GM19452 (cell line): ENCODE data around the gene GGCX.
"Not testable (repeated sequence)": the region's sequence is repeated elsewhere in the genome, so short reads cannot be mapped to it uniquely, and the experiment has no call there.

ENCODE experiments used
- ATAC-seq: cut with Tn5 transposase; IDR thresholded peaks from one replicate; pipeline ENCODE4 v1.9.1; 2021; ENCODE audit not compliant: unreplicated experiment

Gene GGCX

DNA sequence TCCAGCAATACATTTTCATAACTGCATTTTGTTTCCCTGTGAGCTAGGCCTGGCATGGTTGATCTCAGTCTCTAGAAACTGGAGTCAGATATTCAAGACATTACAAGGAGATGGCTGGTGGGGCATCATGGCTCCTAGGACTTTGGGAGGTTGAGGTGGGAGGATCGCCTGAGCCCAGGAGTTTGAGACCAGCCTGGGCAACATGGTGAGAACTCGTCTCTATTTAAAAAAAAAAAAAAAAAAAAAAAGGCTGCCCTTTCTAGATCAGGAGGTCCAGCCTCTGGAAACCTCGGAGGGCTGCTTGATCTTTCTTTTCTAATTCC, 15.7 kb upstream of the GGCX start:
- no peak for ATAC-seq

DNA sequence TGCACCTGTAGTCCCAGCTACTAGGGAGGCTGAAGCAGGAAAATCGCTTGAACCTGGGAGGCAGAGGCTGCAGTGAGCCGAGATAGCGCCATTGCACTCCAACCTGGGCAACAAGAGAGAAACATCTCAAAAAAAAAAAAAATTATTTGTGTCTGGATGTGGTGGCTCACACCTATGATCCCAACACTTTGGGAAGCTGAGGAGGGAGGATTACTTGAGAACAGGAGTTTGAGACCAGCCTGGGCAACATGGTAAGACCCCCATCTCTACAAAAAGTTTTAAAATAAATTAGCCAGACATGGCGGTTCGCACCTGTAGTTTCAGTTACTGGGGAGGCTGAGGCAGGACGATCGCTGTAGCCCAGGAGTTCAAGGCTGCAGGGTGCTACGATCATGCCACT, 14.4 kb upstream of the GGCX start:
- no peak for ATAC-seq

DNA sequence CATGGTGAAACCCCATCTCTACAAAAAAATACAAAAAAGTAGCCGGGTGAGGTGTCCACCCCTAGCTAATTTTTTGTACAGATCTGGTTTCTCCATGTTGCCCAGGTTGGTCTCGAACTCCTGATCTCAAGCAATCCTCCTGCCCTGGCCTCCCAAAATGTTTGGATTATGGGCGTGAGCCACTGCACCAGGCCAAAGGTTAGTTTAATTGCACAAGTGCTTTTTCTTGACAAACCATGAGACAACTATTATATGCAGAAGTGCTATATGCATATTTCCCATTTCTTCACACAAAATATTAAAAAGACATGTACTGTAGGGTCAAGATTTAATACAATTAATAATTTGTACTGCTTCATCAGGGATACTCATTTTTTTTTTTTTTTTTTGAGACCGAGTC, 5.0 kb upstream of the GGCX start:
- no peak for ATAC-seq

DNA sequence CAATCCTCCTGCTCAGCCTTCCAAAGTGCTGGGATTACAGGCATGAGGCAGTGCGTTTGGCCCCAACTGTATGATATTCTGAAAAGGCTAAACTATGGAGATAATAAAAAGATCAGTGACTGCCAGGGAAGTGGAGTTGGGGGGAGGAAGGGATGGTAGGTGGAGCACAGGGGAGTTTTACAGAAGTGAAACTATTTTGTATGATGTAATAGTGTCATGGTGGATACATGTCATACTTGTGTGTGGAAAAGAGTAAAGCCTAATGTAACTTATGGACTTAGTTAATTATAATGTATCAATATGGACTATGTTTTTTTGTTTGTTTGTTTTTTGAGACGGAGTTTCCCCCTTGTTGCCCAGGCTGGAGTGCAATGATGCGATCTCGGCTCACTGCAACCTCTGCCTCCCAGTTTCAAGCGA, 2.9 kb upstream of the GGCX start:
- ATAC-seq = no peak

DNA sequence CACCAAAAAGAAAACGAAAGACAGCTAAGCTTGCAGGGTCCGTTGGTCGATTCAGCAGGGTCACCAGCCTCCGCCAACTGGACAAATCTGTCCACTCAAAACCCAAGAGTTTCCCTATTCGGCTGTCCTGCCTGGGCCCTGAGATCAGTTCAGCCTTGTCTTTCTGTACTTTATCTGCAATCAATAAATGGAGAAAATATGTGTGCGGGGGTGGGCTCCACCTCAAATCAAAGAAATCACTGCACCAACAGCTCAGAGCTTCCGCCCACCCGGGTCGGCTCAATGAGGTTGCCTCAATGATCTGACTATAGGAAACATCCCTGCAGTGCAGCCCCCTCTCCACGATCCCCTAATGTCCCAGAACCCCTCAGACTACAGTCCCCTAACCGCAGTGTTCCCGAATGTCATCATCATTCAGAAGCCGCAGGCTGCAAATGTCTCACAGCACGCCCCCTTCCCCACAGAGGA, 447 bp downstream of the GGCX start:
- no peak for ATAC-seq

DNA sequence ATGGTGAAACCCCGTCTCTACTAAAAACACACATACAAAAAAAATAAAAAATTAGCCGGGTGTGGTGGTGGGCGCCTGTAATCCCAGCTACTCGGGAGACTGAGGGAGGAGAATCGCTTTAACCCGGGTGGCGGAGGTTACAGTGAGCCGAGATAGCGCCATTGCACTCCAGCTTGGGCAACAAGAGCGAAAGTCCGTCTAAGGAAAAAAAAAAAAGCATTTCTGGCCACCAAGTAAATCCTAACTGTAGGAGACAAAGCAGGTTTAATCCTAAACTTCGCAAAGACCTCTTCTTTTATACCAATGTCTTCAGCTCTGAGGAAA, 928 bp downstream of the GGCX start:
- not testable (repeated sequence) for ATAC-seq

DNA sequence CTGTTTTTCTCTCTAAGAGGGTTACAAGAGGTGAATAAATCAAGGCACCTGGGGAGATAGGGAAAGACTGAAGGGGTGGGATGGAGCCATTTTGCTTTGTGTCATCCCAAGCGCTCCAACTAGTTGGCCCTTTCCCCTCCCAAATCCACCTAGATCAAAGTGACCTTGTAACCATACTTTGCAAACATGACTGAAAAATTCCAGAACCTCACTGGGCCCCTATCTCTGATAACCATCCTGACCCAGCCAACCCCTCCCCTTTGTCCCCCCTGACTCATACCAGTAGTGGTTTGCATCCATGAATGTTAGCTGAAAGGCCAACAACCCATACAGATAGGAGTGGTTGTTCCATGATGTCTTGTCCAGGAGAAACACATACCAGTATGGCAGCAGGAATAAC, 3.1 kb downstream of the GGCX start:
- no peak for ATAC-seq

DNA sequence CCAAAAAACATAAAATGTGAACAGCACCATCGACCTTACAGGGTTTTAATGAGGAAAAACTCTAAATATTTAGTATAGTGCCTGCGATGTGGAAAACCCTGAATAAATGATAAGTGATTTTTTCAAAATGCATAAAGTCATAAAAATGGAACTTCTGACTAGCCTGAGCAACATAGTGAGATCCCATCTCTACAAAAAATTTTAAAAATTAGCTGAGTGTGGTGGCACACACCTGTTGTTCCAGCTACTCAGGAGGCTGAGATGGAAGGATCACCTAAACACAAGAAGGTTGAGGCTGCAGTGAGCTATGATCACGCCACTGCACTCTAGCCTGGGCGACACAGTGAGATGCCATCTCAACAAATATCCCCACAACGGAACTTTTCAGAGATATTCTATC, 4.2 kb downstream of the GGCX start:
- ATAC-seq = no peak

DNA sequence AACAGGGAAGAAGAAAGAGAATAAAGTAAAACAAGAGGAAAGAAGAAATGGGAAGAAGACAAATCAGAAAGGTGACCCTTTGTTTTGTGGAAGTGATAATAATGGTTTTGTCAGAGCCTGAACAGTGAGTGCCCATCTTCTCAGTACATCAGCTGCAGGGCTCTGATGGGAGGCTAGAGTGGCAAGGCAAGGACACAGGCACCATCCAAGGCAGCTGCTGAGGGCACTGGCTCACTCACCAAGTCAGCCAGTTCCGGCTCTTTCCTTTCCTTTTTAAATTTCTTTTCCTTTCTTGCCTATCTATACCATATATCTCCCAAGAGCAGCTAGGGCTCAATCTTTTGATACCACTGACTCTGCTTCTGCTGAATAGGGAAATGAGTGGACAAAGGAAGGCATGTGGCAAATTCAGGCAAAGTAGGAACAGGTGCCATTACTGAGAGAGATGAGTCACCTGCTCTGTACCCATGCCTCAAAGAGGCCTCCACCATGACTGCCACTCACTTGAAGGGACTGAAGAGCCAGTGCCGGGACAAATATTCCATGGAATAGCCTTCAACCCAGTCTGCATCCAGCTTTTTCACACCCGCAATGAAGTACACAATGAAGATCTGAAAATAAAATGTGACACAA, 6.2 kb downstream of the GGCX start:
- no peak for ATAC-seq

DNA sequence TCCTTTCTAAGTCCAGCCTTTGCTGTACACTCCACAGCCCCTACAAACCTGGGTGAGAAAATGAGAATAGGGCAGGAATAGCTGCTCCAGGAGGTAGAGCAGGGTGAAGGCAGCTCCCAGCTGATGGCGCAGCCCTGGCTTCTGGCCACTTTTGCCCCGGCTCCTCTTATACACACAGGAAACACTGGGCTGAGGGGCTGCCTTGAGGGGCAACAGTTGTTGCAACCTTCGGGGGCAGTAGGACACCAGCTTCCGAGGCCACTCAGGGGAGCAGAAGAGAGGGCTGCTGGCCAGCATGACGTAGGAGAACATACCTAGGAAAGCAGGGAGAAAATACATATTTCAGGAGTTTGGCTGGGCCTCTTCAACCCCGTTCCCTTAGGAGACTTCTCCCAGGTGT, 8.1 kb downstream of the GGCX start:
- no peak for ATAC-seq

DNA sequence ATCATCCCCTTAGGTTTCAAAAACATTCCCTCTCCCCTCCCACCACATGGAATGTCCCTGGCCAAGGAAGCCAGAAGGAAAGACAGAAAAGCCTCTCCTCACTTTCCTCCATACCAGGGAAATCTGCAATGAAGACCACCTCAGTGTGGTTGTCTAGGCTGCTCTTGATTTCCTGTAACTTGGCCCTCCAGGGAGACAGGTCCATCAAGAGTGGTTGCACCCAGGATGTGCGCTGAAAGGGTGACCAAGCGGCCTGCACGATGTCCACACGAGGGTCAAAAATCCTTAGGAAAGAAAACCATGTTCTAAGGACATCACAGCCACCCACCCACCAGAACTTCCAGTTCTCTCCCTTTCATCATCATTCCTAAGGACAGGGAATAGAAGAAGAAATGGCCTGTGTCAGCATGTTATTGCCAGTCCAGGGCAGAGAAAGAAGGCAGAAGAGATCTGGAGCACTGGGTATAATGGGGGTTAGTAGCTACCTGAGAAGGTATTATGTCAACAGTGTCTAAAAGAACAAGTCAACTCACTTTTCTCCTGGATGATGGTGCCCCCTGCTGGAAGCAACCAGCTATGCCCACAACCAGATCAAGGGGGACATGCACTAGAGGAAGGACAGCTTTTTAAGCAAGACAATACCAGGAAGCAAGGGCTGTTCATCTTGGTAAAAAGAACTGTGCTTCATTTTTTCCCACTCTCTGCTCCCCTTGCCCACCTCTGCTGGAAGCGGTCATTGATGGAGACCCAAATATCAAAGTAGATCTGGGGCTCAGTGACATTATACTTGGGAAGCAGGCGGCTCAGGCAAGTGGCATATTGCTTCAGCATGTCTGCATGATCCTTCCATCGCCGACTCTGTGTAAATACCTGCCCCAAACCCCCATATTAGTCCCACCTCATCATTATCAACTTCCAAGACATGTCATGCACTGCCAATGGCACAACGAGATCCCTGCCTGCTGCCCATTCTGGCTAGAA, 9.3 kb downstream of the GGCX start:
- ATAC-seq = no peak

DNA sequence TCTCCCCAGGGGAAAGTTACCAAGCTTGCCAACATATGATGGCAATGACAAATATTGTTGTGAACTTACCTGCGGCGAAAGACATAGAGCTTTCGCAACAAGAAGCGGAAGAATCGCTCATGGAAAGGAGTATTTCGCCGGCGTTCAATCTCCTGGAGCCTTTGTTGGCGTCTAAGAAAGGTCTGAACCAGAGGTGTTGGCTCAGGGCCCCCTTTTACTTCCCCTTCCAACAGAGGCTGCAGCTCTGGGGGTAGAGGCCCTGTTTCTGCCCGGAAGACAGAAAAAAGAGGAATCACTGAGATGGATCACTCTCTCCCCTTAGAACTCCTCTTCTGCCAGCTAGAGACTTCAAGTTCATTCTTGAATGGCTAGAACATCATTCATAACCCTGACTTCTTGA, 10.8 kb downstream of the GGCX start:
- no peak for ATAC-seq

DNA sequence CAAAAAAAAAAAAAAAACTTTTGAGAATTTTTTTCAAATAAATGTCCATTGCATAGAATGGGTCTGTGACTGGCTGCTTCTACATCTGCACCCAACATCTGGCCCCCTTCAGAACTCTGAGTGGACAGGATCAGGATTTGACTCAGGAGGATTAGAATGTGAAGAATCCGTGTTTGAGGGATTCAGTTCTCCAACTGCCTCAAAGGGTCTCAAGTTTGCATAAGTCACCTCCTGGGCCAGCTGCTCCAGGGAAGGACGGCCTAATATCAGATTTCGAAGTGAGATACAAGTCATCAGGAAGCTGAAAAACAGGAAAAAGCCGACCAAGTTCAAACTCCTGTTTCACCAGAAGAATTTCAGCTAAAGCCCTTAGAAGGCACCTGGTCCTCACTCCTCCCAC, 11.5 kb downstream of the GGCX start:
- ATAC-seq = no peak

DNA sequence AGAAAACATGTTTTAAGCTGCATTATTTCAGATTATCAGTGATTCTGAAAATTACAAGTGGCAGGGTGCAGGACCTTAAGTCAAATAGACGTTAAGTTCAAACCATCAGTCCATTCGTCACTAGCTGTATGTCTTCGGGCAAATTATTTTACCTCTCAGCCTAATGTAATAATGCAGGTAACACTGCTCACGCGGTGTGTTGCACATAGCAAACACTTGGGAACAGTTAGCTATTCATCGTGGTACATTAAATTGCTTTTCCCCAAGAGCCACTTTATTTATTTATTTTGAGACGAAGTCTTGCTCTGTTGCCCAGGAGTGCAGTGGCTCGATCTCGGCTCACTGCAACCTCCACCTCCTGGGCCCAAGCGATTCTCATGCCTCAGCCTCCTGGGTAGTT, 12.2 kb downstream of the GGCX start:
- no peak for ATAC-seq

DNA sequence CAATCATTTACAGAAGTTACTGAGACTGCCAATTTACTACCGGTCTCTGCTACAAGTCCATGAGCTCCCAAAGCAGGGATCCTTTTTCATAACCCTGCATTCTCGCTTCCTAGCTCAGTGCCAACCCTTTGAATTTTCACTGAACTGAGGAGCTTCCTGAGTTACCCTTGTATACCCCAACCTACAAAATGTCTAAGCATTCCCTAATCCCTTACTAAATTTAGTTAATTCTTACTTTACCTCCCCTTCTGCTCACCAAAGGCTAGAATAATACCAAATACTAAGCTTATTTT, 12.7 kb downstream of the GGCX start:
- ATAC-seq = no peak

DNA sequence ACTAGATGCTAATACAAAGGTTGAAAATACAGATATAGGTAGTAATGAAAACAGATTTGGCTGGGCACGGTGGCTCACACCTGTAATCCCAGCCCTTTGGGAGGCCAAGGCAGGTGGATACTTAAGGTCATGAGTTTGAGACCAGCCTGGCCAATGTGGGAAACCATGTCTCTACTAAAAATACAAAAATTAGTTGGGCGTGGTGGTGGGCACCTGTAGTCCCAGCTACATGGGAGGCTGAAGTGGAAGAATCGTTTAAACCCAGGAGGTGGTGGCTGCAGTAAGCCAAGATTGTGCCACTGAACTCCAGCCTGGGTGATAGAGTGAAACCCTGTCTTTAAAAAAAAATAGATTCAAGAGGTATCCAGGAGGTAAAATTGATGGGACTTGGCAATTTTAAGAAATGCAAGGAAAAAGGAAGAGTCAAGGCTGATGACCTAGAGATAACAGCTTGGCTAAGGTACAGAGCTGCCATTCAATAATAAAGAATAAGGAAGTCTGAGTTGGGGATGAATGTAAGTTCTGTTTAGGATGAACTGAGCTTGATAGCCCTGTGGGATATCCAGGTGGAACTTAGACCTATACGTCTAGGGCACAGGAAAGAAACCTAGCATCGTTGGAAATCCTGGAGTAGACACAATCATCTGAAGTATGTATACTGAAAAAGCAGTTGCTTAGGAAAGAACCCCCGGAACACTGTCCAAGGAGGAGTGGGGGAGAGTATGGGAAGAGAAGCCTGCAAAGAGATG, 13.3 kb downstream of the GGCX start:
- no peak for ATAC-seq

DNA sequence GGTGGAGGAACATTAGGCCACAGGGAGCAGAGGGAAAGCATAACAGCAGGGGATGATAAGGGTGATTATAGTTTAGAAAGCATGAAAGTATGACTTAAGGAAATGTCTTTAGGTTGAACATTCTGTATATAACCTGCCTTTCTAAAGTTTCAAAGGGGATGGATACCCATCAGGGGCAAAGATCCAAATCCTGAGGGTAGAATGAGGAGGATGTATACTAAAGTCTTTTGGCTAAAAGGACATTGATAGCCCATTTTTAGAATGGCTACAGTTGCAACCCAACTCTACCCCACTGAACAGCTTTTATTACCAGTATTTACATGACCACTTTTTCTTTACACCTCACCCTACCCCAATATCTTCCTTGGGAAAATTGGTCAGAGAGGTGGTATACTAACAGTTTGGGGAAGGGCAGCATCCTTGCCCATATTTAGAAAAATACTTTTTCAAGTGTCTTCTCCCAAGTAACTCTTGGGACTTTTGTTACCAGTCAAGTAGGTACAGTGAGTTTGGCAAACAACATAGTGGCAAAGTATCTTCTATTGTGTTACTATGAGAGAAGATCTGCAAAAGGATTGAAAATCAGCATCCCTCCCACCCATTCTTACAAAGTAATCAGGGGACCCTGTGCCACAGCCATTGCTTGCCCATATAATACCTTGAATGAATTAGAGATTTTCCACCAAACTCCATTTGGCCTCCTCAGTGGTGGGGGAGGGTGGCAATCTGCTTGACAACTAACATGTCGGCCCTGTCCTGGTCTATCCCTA, 14.0 kb downstream of the GGCX start:
- no peak for ATAC-seq

DNA sequence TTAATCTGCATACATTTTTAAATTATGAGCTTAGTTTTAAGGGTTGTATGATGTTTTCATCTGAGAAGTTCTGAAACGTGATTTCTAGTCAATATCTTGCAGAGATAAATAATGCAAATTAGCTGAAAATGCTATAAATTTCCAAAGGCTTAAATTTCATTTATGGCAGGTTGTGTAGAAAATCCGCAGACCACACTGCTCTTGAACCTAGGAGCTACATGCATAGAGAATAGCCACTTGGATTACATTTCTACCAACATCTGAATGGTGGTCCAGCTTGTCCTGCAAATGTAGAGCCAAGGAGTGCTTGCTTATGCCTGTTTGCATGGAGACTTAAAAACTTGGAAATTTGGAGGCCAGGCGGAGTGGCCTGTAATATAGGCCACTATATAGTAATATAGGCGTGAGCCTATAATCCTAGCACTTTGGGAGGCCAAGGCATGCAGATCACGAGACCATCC, 15.5 kb downstream of the GGCX start:
- no peak for ATAC-seq

DNA sequence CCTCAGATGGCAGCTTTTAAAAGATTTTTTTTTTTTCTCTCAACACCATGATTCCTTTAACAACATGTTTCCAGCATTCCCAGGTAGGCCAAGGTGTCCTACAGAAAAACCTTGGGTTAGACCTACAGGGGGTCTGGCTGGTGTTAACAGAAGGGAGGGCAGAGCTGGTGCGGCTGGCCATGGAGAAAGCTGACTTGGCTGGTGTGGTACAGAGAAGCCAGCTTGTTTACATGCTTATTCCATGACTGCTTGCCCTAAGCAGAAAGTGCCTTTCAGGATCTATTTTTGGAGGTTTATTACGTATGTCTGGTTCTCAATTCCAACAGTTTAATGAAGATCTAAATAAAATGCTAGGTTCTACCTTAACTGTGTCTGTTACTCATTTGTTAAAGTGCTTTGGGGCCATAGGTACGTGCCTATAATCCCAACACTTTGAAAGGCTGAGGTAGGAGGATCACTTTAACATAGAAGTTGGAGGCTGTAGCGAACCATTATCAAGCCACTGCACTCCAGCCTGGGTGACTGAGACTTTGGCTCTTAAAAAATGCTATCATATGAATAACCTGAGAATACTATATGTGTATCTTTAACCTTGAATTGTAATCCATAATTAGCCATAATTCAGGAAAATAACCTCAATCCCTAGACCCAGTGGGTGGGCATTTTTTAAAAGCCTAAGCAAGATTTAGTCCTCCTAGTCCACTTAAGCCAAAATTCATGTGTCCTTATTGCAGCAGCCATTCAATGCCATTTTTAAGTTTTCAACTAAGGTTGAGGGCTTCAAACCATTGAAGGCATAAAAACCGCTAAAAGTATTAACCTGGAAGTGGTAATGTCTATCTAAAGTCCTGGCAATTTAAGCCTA, 16.1 kb downstream of the GGCX start:
- not testable (repeated sequence) for ATAC-seq

DNA sequence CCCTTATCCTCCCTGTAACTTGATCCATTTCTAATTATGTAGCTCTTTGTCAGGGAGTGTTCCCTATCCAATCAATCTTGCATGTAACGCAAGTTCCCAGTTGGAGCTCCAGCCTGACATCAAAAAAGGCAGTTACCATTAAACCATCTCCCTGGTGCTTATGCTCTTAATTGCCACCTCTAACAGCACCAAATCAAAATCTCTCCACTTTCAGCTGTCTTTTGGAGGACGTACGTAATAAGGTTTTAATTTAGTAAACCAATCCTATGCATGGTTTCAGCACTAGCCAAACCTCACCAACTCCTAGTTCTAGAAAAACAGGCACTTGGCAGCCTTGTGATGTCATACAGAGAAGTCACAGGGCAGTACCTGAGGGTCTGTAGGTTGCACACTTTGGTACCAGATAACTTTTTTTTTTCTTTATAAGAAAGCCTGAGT, 17.0 kb downstream of the GGCX start:
- ATAC-seq = not testable (repeated sequence)
